ENCODE results near the gene CDH13.

- TF ChIP-seq EZH2 (IDR thresholded peaks at IDR 0.05) (no peak), POLR2AphosphoS5 (IDR thresholded peaks at IDR 0.05; ENCODE audit: borderline replicate concordance, low read depth, low read length) (no peak)
Measured at GRCh38 chr16:82636958-82637357, 10.2 kb downstream of the CDH13 start.

Measured in SK-N-MC (cell line).